DND-41 (cell line): ENCODE data around the gene RDH16.

Experiments used
- CTCF ChIP-seq: IDR thresholded peaks from 2 replicates; pipeline ENCODE4 v1.5.1; 2012; ENCODE audit warnings: borderline replicate concordance, low read length, moderate library complexity, mild to moderate bottlenecking; ENCODE audit not compliant: poor library complexity, severe bottlenecking; ENCODE audit errors: extremely low read depth
- EZH2 ChIP-seq: IDR thresholded peaks from 3 replicates; pipeline ENCODE4 v1.6.1; 2012; ENCODE audit warnings: borderline replicate concordance, low read depth, mild to moderate bottlenecking, moderate library complexity, low read length, inconsistent platforms; ENCODE audit not compliant: severe bottlenecking

- no peak for TF ChIP-seq CTCF
- no peak for TF ChIP-seq EZH2
Observed at GRCh38 chr12:56948457-56948777, 9.0 kb downstream of the RDH16 start.
